Stomach (tissue), 9 donors: ENCODE data around the gene PPFIA1. TPM values are rescaled to one million over a fixed set of nuclear protein-coding genes. Genes with fewer than 3 reads are reported as not detected.

ENCODE experiments used
- DNase-seq, 2 donors: peaks; one replicate each; pipeline versions ENCODE4 v3.0.0 to v3.0.0-alpha.2; 2013 to 2019
- H3K27ac ChIP-seq, 5 donors: fragments of 200-600 bp in 4 of 5; sonication (generic) in 4 of 5; one replicate each; pipeline ENCODE4 v1.5.1; 2013 to 2019; ENCODE audit warnings: mild to moderate bottlenecking in 1 of 5, moderate library complexity in 1 of 5
- H3K27me3 ChIP-seq, 3 donors: fragments of 200-600 bp; sonication (generic); one replicate each; pipeline ENCODE4 v1.5.1; 2017 to 2019; ENCODE audit warnings: mixed run types in 1 of 3
- H3K36me3 ChIP-seq, 4 donors: fragments of 200-600 bp; sonication (generic); 1 replicate in 3 of 4; 2 replicates in 1 of 4; pipeline ENCODE4 v1.5.1; 2016 to 2019
- H3K4me1 ChIP-seq, 4 donors: fragments of 200-600 bp; sonication (generic); one replicate each; pipeline ENCODE4 v1.5.1; 2016 to 2019
- H3K4me3 ChIP-seq, 4 donors: fragments of 200-600 bp; sonication (generic) in 3 of 4; one replicate each; pipeline ENCODE4 v1.5.1; 2016 to 2019; ENCODE audit warnings: mild to moderate bottlenecking in 1 of 4
- H3K9me3 ChIP-seq, 4 donors: fragments of 200-600 bp; sonication (generic); one replicate each; pipeline ENCODE4 v1.5.1; 2016 to 2019
- CTCF ChIP-seq, 7 experiments: fragments of 450-650 bp in 4 of 7; fragments of 200-600 bp in 3 of 7; sonication (generic) in 3 of 7; IDR thresholded peaks; one replicate each; pipeline ENCODE4 v1.5.1; 2016 to 2019; ENCODE audit warnings: antibody characterized with exemption in 7 of 7, control low read depth in 2 of 7, mild to moderate bottlenecking in 1 of 7
- EP300 ChIP-seq: sonication (generic); formaldehyde crosslinking; IDR thresholded peaks from one replicate; pipeline ENCODE4 v1.6.1; 2017; ENCODE audit warnings: antibody characterized with exemption
- POLR2A ChIP-seq, 4 donors: fragments of 450-650 bp; IDR thresholded peaks; one replicate each; pipeline ENCODE4 v1.6.1; 2016; ENCODE audit warnings: antibody characterized with exemption in 4 of 4, control low read depth in 2 of 4, mild to moderate bottlenecking in 1 of 4, moderate library complexity in 1 of 4
- POLR2AphosphoS5 ChIP-seq, 3 donors: sonication (generic); formaldehyde crosslinking; IDR thresholded peaks; one replicate each; pipeline ENCODE4 v1.6.1; 2016; ENCODE audit warnings: antibody characterized with exemption in 3 of 3
- WGBS, 5 donors: extraction: QIAGEN DNeasy Blood & Tissue Kit in 3 of 5; methylation state at CpG; one replicate each; pipeline versions ENCODE4 v1.1.5 to v1.1.7; 2013 to 2018; 5-methylcytosine and 5-hydroxymethylcytosine counted together
- intact Hi-C: fragments of 100-400 bp; cut with DNase I; formaldehyde crosslinking; loops from one replicate; pipeline ENCODE4 v1.15.1; 2023; ENCODE audit warnings: low total_unique reads
- polyA plus RNA-seq, 3 donors: library from polyadenylated mRNA; stranded (reverse); fragments of 200-250 nt; gene quantifications; one replicate each; pipeline ENCODE4 v1.2.3, GENCODE V29; 2013
- total RNA-seq, 5 donors: library from RNA; depleted of rRNA; stranded (reverse); fragments of >200 nt; gene quantifications; one replicate each; pipeline versions ENCODE4 v1.1.0 to v1.2.3, GENCODE V29; 2014 to 2016
- donor health status: healthy with polysubstance abuse.
- donor health status: Bipolar disorder and iron deficiency.
- donor health status: healthy.

PPFIA1 gene
- total and polyA plus RNA-seq, 8 donors: 10.8 to 108 (median 35.5) TPM

DNA sequence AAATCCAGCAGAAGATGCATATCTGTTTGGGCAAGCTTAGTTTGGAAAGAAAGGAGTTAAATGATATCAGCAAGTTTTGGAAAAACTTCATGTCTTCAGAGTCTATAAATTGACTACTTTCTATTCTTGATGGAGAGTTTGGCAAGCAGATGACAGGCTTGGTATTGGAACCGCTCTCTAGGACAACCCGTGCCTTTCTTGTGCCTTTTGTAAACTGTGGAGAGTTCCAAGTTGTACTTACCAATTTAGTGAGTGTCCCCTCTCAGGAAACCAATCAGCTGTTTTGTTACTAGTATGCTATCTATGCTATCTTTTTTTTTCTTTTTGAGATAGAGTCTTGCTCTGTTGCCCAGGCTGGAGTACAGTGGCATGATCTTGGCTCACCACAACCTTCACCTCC, 84.1 kb downstream of the PPFIA1 start:
- Histone ChIP-seq H3K36me3 (peaks cover 45 to 93% (median 88%) of the 10 kb centered on the region in 4 donors), H3K9me3 (no peaks in the 10 kb centered on the region), H3K27ac (no peak overlapping the region), H3K4me3 (no peak overlapping the region), H3K4me1 (no peaks in the 10 kb centered on the region), H3K27me3 (no peaks in the 10 kb centered on the region)
- TF ChIP-seq POLR2AphosphoS5 (IDR thresholded peaks at IDR 0.05) (no peak), POLR2A (IDR thresholded peaks at IDR 0.05) (no peak), CTCF (IDR thresholded peaks at IDR 0.05) (no peak), EP300 (no peak)
- intact Hi-C loops: no loop called here
- DNase-seq: no peak
- WGBS, 5 donors: 90 to 97% (median 94%) methylated on average over 2 of the region's 2 CpGs

GRCh38 chr11:70358753-70359152, 88.3 kb downstream of the PPFIA1 start:
- peaks cover 58 to 100% (median 97%) of the 10 kb centered on the region in 4 donors for H3K36me3 ChIP-seq
- H3K4me3 ChIP-seq: no peak overlapping the region
- no peak for TF ChIP-seq POLR2AphosphoS5 (IDR thresholded peaks at IDR 0.05)
- H3K27me3 ChIP-seq: no peaks in the 10 kb centered on the region
- intact Hi-C loops: no loop called here
- no peaks in the 10 kb centered on the region for H3K4me1 ChIP-seq
- WGBS, 5 donors: 87 to 94% (median 88%) methylated on average over 11 of the region's 11 CpGs
- no peaks in the 10 kb centered on the region for H3K9me3 ChIP-seq
- no peak overlapping the region for H3K27ac ChIP-seq
- DNase-seq: no peak

DNA sequence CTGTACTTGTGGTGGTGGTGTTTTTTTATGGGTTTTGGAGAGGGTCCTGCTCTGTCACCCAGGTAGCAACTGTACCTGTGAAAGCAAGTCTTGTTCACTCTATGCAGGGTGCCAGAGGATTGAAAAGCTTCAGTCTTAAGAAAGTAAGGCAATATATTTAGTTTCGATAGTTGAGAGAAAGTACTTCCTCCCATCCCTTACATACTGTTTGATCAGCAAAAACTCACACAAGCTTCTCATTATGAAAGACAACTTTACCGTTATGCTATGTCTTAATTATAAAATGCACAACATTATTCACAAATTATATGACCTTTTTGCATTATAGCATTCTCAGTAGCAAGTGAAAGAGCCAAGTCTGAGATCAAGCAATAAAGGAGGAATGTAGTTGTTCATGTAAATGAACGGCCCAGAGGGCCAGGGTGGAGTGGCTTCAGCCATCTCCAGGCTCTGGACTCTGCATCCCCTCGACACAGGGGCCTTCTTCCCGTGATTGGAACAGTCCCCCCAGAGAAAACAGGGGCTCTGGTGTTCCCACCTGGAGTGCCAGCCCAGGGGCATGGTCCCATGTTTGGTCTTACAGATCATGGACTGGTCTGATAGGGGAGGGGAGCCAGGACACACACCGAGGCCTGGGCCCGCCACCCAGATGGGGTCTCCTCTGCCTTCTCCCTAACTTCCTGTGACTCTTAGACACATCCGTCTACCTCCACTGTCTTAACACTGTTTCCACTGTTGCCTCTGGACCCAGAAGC, 89.1 kb downstream of the PPFIA1 start:
- 88 to 98% (median 95%) methylated on average over 8 of the region's 8 CpGs for WGBS, 5 donors
- DNase-seq: no peak
- Histone ChIP-seq H3K36me3 (peaks cover 53 to 100% (median 97%) of the 10 kb centered on the region in 4 donors), H3K9me3 (no peaks in the 10 kb centered on the region), H3K4me1 (no peaks in the 10 kb centered on the region), H3K27me3 (no peaks in the 10 kb centered on the region), H3K4me3 (no peak overlapping the region), H3K27ac (no peak overlapping the region)
- TF ChIP-seq POLR2A (IDR thresholded peaks at IDR 0.05): no peak
- TF ChIP-seq POLR2AphosphoS5 (IDR thresholded peaks at IDR 0.05): no peak
- TF ChIP-seq CTCF (IDR thresholded peaks at IDR 0.05): no peak
- TF ChIP-seq EP300: no peak
- intact Hi-C loops: no loop called here

GRCh38 chr11:70360211-70360610, 89.7 kb downstream of the PPFIA1 start:
- WGBS, 5 donors: 70 to 82% (median 79%) methylated on average over 6 of the region's 6 CpGs
- intact Hi-C loops: no loop called here
- TF ChIP-seq EP300 (no peak), POLR2A (IDR thresholded peaks at IDR 0.05) (no peak), POLR2AphosphoS5 (IDR thresholded peaks at IDR 0.05) (no peak), CTCF (IDR thresholded peaks at IDR 0.05) (no peak)
- Histone ChIP-seq H3K27ac (no peak overlapping the region), H3K4me1 (no peaks in the 10 kb centered on the region), H3K4me3 (no peak overlapping the region), H3K36me3 (peaks cover 47 to 100% (median 97%) of the 10 kb centered on the region in 4 donors), H3K9me3 (no peaks in the 10 kb centered on the region), H3K27me3 (no peaks in the 10 kb centered on the region)
- DNase-seq: no peak

DNA sequence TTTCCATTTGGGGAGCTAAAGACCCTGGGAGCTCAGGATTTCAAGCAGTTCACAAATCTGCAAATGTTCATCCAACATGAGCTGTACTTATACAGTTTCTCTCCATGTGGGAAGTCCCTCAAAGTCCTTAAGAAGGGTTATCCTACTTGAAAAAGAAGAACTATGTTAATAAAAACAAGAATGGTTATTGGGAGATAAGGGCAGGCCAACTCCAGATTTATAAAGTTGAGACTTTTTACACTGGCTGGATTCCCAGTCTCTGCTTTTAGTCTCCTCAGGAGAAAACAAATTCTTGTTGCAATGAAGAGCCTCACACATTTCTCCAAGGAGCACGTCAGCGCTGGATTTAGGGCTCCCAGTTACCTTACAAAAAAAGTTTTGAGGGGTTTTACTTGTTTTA, 93.7 kb downstream of the PPFIA1 start:
- DNase-seq: peak in 1 of 2 donors; percentile 52

More for the DNA sequence above, 93.7 kb downstream of the PPFIA1 start:
- 75 to 99% (median 91%) methylated on average over 2 of the region's 2 CpGs for WGBS, 5 donors
- no peaks in the 10 kb centered on the region for H3K27me3 ChIP-seq
- TF ChIP-seq CTCF (IDR thresholded peaks at IDR 0.05) (no peak), POLR2AphosphoS5 (IDR thresholded peaks at IDR 0.05) (no peak), POLR2A (IDR thresholded peaks at IDR 0.05) (no peak), EP300 (no peak)
- intact Hi-C loops: no loop called here
- H3K36me3 ChIP-seq: peaks cover 25 to 95% (median 84%) of the 10 kb centered on the region in 4 donors
- H3K27ac ChIP-seq: no peak overlapping the region
- no peaks in the 10 kb centered on the region for H3K9me3 ChIP-seq
- no peak overlapping the region for H3K4me3 ChIP-seq
- no peaks in the 10 kb centered on the region for H3K4me1 ChIP-seq
